ENCODE data around the gene PCNT.

DNA sequence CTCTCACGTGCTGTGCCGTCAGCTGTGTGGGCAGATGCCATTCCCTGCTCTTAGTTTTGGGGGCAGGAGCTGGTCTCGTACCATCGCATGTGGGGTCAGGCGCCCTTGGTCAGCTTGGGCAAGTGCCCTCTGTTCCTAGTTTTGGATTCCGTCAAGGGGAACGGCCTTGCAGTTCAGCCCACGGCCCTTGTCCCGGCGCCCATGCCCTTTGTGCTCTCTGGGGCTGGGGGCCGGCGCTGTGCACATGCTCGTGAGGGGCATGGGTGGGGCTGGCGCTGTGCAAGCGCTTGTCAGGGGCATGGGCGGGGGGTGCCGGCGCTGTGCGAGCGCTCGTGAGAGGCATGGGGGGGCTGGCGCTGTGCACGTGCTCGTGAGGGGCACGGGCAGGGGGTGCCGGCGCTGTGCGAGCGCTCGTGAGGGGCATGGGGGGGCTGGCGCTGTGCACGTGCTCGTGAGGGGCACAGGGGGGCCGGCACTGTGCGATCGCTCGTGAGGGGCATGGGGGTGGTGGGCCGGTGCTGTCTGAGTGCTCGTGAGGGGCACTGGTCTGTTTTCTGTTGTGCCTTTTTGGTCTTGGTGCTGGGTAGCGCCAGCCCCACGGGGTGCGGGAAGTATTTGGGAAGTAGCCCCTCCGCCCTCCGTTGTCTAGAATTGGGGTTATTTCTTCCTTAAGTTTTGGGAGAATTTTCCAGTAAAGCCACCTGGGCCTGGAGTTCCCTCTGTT is 105.2 kb downstream of the PCNT start:
- TF ChIP-seq KDM1A (IDR thresholded peaks at IDR 0.05; ENCODE audit: borderline replicate concordance, low read length) (no peak), POLR2AphosphoS5 (IDR thresholded peaks at IDR 0.05; ENCODE audit: low read depth, low read length) (no peak), EP300 (IDR thresholded peaks at IDR 0.05; ENCODE audit: borderline replicate concordance in 1 of 2, low read depth in 2 of 2, low read length in 2 of 2) (no peak), POLR2A (IDR thresholded peaks at IDR 0.05; ENCODE audit: control extremely low read depth in 1 of 2, low read depth in 2 of 2, low read length in 2 of 2) (no peak), PHF8 (conservative IDR thresholded peaks at IDR 0.05; ENCODE audit: low read depth, low read length) (no peak), RAD21 (IDR thresholded peaks at IDR 0.05 in 1 of 2, conservative IDR thresholded peaks at IDR 0.05 in 1 of 2; ENCODE audit: low read depth in 2 of 2, low read length in 2 of 2) (no peak), SIN3A (conservative IDR thresholded peaks at IDR 0.05 in 1 of 2, IDR thresholded peaks at IDR 0.05 in 1 of 2; ENCODE audit: low read depth in 1 of 2, low read length in 2 of 2) (no peak), EZH2 (IDR thresholded peaks at IDR 0.05; ENCODE audit: low read depth, low read length, severe bottlenecking) (no peak)
- TF ChIP-seq, protein P1, sequence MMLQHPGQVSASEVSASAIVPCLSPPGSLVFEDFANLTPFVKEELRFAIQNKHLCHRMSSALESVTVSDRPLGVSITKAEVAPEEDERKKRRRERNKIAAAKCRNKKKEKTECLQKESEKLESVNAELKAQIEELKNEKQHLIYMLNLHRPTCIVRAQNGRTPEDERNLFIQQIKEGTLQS (IDR thresholded peaks at IDR 0.05; ENCODE audit: insufficient read depth, low read depth, low read length) = no peak
- TF ChIP-seq, protein P2, sequence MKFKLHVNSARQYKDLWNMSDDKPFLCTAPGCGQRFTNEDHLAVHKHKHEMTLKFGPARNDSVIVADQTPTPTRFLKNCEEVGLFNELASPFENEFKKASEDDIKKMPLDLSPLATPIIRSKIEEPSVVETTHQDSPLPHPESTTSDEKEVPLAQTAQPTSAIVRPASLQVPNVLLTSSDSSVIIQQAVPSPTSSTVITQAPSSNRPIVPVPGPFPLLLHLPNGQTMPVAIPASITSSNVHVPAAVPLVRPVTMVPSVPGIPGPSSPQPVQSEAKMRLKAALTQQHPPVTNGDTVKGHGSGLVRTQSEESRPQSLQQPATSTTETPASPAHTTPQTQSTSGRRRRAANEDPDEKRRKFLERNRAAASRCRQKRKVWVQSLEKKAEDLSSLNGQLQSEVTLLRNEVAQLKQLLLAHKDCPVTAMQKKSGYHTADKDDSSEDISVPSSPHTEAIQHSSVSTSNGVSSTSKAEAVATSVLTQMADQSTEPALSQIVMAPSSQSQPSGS (IDR thresholded peaks at IDR 0.05; ENCODE audit: low read length) = no peak
- TF ChIP-seq, protein P3, sequence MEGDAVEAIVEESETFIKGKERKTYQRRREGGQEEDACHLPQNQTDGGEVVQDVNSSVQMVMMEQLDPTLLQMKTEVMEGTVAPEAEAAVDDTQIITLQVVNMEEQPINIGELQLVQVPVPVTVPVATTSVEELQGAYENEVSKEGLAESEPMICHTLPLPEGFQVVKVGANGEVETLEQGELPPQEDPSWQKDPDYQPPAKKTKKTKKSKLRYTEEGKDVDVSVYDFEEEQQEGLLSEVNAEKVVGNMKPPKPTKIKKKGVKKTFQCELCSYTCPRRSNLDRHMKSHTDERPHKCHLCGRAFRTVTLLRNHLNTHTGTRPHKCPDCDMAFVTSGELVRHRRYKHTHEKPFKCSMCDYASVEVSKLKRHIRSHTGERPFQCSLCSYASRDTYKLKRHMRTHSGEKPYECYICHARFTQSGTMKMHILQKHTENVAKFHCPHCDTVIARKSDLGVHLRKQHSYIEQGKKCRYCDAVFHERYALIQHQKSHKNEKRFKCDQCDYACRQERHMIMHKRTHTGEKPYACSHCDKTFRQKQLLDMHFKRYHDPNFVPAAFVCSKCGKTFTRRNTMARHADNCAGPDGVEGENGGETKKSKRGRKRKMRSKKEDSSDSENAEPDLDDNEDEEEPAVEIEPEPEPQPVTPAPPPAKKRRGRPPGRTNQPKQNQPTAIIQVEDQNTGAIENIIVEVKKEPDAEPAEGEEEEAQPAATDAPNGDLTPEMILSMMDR (IDR thresholded peaks at IDR 0.05; ENCODE audit: control extremely low read depth in 1 of 3, insufficient read depth in 1 of 3, low read depth in 1 of 3, low read length in 3 of 3) = no peak
- TF ChIP-seq, protein P4, sequence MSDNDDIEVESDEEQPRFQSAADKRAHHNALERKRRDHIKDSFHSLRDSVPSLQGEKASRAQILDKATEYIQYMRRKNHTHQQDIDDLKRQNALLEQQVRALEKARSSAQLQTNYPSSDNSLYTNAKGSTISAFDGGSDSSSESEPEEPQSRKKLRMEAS (IDR thresholded peaks at IDR 0.05) = no peak
